HCEC 1CT (cell line): Measurements from ENCODE around the gene LNX2.
"Not testable (repeated sequence)": the region's sequence is repeated elsewhere in the genome, so short reads cannot be mapped to it uniquely, and the experiment has no call there.

Experiments
- DNase-seq: peaks from one replicate; pipeline ENCODE4 v3.0.0-alpha.2; 2017

Gene LNX2

GRCh38 chr13:27636589-27637288 lies 16.4 kb upstream of the LNX2 start:
- DNase-seq, result no peak

- no peak for DNase-seq
Observed at GRCh38 chr13:27635266-27635665, 14.9 kb upstream of the LNX2 start.

GRCh38 chr13:27634791-27635190 lies 14.5 kb upstream of the LNX2 start:
- no peak for DNase-seq

- DNase-seq, result no peak
Observed at GRCh38 chr13:27634231-27634630, 13.9 kb upstream of the LNX2 start.

GRCh38 chr13:27632648-27633047 lies 12.3 kb upstream of the LNX2 start:
- no peak for DNase-seq

GRCh38 chr13:27632214-27632613 lies 11.9 kb upstream of the LNX2 start:
- no peak for DNase-seq

GRCh38 chr13:27631665-27632064 lies 11.3 kb upstream of the LNX2 start:
- no peak for DNase-seq

- no peak for DNase-seq
Observed at GRCh38 chr13:27631156-27631555, 10.8 kb upstream of the LNX2 start.

GRCh38 chr13:27628766-27629165 lies 8.4 kb upstream of the LNX2 start:
- DNase-seq, result not testable (repeated sequence)

- no peak for DNase-seq
Observed at GRCh38 chr13:27628081-27628480, 7.8 kb upstream of the LNX2 start.

- DNase-seq, result no peak
Observed at GRCh38 chr13:27627380-27627779, 7.1 kb upstream of the LNX2 start.

- DNase-seq, result no peak
Observed at GRCh38 chr13:27625839-27626238, 5.5 kb upstream of the LNX2 start.

GRCh38 chr13:27624071-27624470 lies 3.7 kb upstream of the LNX2 start:
- no peak for DNase-seq

GRCh38 chr13:27622881-27623280 lies 2.6 kb upstream of the LNX2 start:
- DNase-seq, result no peak

- DNase-seq, result peak; percentile 11
Observed at GRCh38 chr13:27622102-27622820, 1.9 kb upstream of the LNX2 start.

GRCh38 chr13:27621366-27622101 lies 1.2 kb upstream of the LNX2 start, which contains the start of gene POLR1D:
Gene POLR1D (plus strand): TSS chr13:27621892. CDS start chr13:27621984, 92 bp downstream.
- DNase-seq, result peak; percentile 77

- peak; percentile 40 for DNase-seq
Observed at GRCh38 chr13:27621116-27621365, 712 bp upstream of the LNX2 start.

GRCh38 chr13:27619728-27620376 lies 477 bp downstream of the LNX2 start:
- peak; percentile 25 for DNase-seq

GRCh38 chr13:27619093-27619727 lies 1.1 kb downstream of the LNX2 start:
- peak; percentile 41 for DNase-seq

GRCh38 chr13:27617881-27618321 lies 2.4 kb downstream of the LNX2 start:
- DNase-seq, result no peak

GRCh38 chr13:27613628-27614027 lies 6.7 kb downstream of the LNX2 start:
- no peak for DNase-seq

- DNase-seq, result peak; percentile 83
Observed at GRCh38 chr13:27607125-27607524, 13.2 kb downstream of the LNX2 start.
